Kidney (tissue), 14 donors: Measurements from ENCODE around the gene SLC9C1. TPM values are rescaled to one million over a fixed set of nuclear protein-coding genes. Genes with fewer than 3 reads are reported as not detected.

Experiments used
- DNase-seq, 5 donors: peaks; one replicate each; pipeline ENCODE4 v3.0.0-alpha.2; 2013 to 2020
- FAIRE-seq: peaks from 2 replicates; lab custom pipeline; 2012; peaks lifted over from hg19 to GRCh38; lab: Jason Lieb, UNC
- H3K27ac ChIP-seq, 2 donors: one replicate each; pipeline ENCODE4 v1.7.0; 2013; ENCODE audit warnings: low read depth in 2 of 2, low read length in 2 of 2, inconsistent platforms in 1 of 2
- H3K27me3 ChIP-seq: one replicate; pipeline ENCODE4 v1.7.1; 2013; ENCODE audit warnings: low read length, inconsistent platforms; ENCODE audit not compliant: control insufficient read depth, insufficient read depth
- H3K36me3 ChIP-seq, 3 donors: one replicate each; pipeline versions ENCODE4 v1.7.0 to v1.7.1; 2013; ENCODE audit warnings: low read length in 3 of 3, control low read depth in 1 of 3, inconsistent platforms in 1 of 3; ENCODE audit not compliant: insufficient read depth in 3 of 3, control insufficient read depth in 2 of 3
- H3K4me1 ChIP-seq, 3 donors: one replicate each; pipeline versions ENCODE4 v1.7.0 to v1.7.1; 2013; ENCODE audit warnings: low read length in 3 of 3, inconsistent platforms in 1 of 3, low read depth in 1 of 3; ENCODE audit not compliant: control insufficient read depth in 2 of 3, insufficient read depth in 2 of 3
- H3K4me3 ChIP-seq, 3 donors: one replicate each; pipeline versions ENCODE4 v1.7.0 to v1.8.1; 2013; ENCODE audit warnings: low read length in 3 of 3, control low read depth in 1 of 3, inconsistent platforms in 1 of 3
- H3K9ac ChIP-seq, 3 donors: one replicate each; pipeline versions ENCODE4 v1.7.0 to v1.7.1; 2013; ENCODE audit warnings: low read length in 3 of 3, control low read depth in 1 of 3, inconsistent platforms in 1 of 3
- H3K9me3 ChIP-seq, 3 donors: one replicate each; pipeline versions ENCODE4 v1.7.0 to v1.7.1; 2013; ENCODE audit warnings: low read length in 3 of 3, control low read depth in 1 of 3, inconsistent platforms in 1 of 3; ENCODE audit not compliant: control insufficient read depth in 2 of 3, insufficient read depth in 1 of 3
- intact Hi-C: fragments of 100-400 bp; cut with DNase I; formaldehyde crosslinking; loops from one replicate; pipeline ENCODE4 v1.11.1; 2022
- polyA plus RNA-seq: library from polyadenylated mRNA; stranded (reverse); fragments of 350-450 nt; fragmentation: Illumina TruSeq; extraction: RNeasy Lipid Tissue Mini Kit (QIAGEN cat#74804); gene quantifications from one replicate; pipeline ENCODE4 v1.2.3, GENCODE V29; 2014; ENCODE audit warnings: low read depth, low replicate concordance; ENCODE audit not compliant: insufficient read depth
- total RNA-seq: library from RNA; stranded (reverse); fragmentation: NEBNext Ultra II Directional; extraction: Animal tissue kit (Norgen Biotek cat#: 25700); gene quantifications from one replicate; pipeline ENCODE4 v1.2.1, GENCODE V29; 2021
- TF ChIP-seq, protein P1 (sequence below): IDR thresholded peaks from 3 replicates; pipeline ENCODE4 v1.5.1; 2012; ENCODE audit warnings: mild to moderate bottlenecking, moderate library complexity, borderline replicate concordance; ENCODE audit not compliant: insufficient read depth; ENCODE audit errors: extremely low read depth
- donor health status: control.
- donor health status: control.
- donor health status: control.
- donor health status: control.
- donor health status: control.
- donor health status: DM: yes; HTN: yes; CAD: no.
- donor health status: Normal renal cell carcinoma (clear cell type).

SLC9C1 gene
- total and polyA plus RNA-seq, 2 donors from 2014 or later = 0.09 to 1.2 TPM

DNA sequence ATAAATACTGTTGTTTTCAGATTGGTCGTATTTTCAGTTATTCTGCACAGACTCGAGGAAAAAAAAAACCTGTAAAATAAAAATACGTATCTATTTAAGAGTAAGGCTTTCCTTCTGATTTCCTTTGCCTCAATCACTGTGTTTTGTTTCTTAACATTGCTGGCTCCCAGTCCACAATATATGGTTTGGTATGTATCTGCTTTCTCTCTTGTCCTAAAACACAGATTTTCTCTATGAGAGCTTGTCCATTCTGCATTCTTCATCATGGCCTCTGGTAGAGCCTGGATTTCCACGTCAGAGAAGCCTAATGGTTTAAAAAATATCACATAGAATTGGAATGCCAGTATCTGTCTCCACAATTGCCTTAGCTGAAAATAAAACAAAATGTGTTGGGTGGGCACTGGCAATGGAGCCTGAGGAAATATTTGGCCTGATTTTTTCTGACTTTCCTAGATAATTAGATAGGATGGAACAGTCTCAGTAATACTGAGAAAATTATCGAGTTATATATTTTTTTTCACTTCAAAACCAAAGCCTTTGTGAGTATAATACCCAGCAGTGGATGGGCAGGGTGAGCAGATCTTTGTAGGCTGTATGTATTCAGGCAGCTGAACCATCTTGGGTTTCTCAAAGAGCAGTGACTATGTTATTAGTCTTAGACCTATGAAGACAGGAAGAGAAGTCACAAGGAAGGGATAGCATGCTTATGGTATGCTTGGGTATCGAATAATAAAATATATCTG, 40.8 kb upstream of the SLC9C1 start:
- intact Hi-C loops = no loop called here
- Histone ChIP-seq H3K27me3 (no peaks in the 10 kb centered on the region), H3K4me1 (peaks cover 0 to 2% (median 0%) of the 10 kb centered on the region in 3 donors), H3K4me3 (peak overlapping the region in 2 of 3 donors; percentile 69 to 91), H3K9me3 (no peaks in the 10 kb centered on the region), H3K27ac (peak overlapping the region in 1 of 2 donors; percentile 14), H3K9ac (peak overlapping the region in 1 of 3 donors; percentile 94), H3K36me3 (no peaks in the 10 kb centered on the region)
- DNase-seq (peak in 2 of 5 donors; percentile 34 to 47), FAIRE-seq (no peak)
- TF ChIP-seq, protein P1, sequence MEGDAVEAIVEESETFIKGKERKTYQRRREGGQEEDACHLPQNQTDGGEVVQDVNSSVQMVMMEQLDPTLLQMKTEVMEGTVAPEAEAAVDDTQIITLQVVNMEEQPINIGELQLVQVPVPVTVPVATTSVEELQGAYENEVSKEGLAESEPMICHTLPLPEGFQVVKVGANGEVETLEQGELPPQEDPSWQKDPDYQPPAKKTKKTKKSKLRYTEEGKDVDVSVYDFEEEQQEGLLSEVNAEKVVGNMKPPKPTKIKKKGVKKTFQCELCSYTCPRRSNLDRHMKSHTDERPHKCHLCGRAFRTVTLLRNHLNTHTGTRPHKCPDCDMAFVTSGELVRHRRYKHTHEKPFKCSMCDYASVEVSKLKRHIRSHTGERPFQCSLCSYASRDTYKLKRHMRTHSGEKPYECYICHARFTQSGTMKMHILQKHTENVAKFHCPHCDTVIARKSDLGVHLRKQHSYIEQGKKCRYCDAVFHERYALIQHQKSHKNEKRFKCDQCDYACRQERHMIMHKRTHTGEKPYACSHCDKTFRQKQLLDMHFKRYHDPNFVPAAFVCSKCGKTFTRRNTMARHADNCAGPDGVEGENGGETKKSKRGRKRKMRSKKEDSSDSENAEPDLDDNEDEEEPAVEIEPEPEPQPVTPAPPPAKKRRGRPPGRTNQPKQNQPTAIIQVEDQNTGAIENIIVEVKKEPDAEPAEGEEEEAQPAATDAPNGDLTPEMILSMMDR = no peak

DNA sequence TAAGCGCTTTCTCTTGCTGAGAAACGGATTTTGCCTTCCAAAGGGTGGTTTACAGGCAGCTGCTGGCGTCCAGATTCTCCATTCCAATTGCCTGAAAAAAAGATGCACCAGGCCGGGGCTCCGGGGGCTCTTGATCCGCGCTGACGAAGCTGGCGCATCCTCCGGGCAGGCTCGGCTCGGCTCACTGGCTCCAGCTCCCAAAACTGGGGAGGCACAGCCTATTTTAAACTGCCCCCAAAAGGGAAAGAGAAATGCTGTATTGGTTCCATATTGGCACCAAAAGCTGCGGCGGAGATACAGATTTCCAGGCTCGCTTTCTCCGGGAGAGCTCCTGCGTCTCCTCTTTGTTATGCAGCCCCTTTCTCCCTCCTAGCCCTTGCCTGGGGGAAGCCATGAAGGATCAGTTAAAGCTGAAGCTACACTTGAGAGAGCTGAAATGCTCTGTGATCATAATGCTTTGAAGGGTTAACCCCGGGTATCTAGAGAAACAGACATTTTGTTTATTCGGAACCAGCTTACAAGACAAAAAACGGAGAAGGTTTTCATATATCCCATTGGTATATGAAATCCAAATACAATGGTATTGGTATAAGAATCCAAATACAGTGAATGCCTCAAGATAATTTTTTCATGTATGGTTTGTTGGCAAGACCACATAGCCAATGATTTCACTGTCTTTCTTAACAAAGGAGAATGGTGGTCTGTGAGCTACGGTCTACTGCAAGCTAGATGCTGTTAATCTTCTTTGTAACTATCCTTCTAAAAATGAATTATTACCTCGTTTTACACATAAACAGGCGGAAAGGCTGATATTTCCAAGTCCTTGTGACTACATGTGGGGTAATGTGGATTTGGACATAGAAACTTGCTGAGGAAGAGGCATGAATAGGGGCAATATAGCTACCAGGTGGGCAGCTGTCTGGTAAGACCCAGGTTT, 39.6 kb upstream of the SLC9C1 start:
- Histone ChIP-seq H3K27ac (peak overlapping the region; percentile 55 to 67), H3K9me3 (no peaks in the 10 kb centered on the region), H3K4me3 (peak overlapping the region; percentile 69 to 91 (median 69)), H3K9ac (peak overlapping the region; percentile 29 to 94 (median 55)), H3K4me1 (peaks cover 0 to 2% (median 0%) of the 10 kb centered on the region in 3 donors), H3K36me3 (no peaks in the 10 kb centered on the region), H3K27me3 (no peaks in the 10 kb centered on the region)
- peak in 3 of 5 donors; percentile 55 to 90 (median 88) for DNase-seq
- TF ChIP-seq, protein P1 = no peak
- FAIRE-seq = no peak
- intact Hi-C loops = no loop called here

DNA sequence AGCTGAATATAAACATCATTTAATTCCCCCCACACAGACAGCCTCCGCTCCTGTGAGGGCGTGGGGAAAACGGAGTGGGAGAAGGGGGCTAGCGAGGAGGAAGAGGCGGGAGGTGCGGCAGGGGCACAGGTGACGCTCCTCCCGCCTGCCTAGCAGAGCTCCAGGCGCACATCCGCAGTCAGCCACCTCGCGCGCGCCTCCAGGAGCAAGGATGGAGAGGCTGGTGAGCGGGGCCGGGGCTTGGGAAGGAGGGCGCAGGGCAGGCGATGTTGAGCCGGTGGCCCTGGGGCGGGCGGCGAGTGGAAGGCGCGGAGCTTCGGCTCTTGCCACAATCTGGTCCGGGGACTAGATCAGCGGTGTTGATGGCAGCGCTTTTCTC, 39.0 kb upstream of the SLC9C1 start, which contains the start of gene CD200:
TSS of gene CD200 (plus strand) at position 155 of the 379 bp plus-strand sequence. CDS start at position 212, 57 bp downstream.
- no peaks in the 10 kb centered on the region for H3K36me3 ChIP-seq
- H3K27me3 ChIP-seq = no peaks in the 10 kb centered on the region
- TF ChIP-seq, protein P1 = no peak
- no peaks in the 10 kb centered on the region for H3K9me3 ChIP-seq
- peak within 1 kb of the TSS; percentile 55 to 67 for H3K27ac ChIP-seq
- H3K4me1 ChIP-seq = peaks cover 0 to 2% (median 0%) of the 10 kb centered on the region in 3 donors
- intact Hi-C loops = no loop called here
- H3K4me3 ChIP-seq = peak within 1 kb of the TSS; percentile 69 to 91 (median 69)
- no peak for FAIRE-seq
- H3K9ac ChIP-seq = peak within 1 kb of the TSS; percentile 29 to 94 (median 55)
- DNase-seq = peak; percentile 84 to 92 (median 86)
